Urothelium cell line (cell line): ENCODE data around the gene PTF1A.
"Not testable (repeated sequence)": the region's sequence is repeated elsewhere in the genome, so short reads cannot be mapped to it uniquely, and the experiment has no call there.

Experiments
- DNase-seq: peaks from one replicate; pipeline ENCODE4 v3.0.0; 2011; ENCODE audit warnings: low spot score, mixed read lengths
- FAIRE-seq: peaks from 2 replicates; lab custom pipeline; 2011; peaks lifted over from hg19 to GRCh38; lab: Jason Lieb, UNC

Gene PTF1A

DNA sequence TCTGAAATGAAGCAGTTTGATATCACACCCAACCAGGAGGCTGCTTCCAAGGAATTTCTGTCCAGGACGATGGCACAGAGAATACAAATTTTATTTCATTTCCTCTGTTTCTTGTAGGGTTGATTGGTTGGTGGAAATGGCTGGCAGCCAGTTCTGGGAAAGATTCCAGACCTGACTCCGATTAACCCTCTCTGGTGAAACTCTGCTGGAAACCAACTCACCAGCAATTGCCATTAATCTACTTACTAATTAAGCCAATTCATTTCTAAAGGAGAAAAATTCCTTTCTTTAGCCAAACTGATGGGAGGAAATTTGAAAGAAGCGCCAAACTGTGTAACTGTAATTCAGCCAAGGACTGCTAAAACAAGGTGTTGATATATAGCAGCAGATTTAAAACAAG, 10.7 kb downstream of the PTF1A start:
- FAIRE-seq (no peak), DNase-seq (no peak)

DNA sequence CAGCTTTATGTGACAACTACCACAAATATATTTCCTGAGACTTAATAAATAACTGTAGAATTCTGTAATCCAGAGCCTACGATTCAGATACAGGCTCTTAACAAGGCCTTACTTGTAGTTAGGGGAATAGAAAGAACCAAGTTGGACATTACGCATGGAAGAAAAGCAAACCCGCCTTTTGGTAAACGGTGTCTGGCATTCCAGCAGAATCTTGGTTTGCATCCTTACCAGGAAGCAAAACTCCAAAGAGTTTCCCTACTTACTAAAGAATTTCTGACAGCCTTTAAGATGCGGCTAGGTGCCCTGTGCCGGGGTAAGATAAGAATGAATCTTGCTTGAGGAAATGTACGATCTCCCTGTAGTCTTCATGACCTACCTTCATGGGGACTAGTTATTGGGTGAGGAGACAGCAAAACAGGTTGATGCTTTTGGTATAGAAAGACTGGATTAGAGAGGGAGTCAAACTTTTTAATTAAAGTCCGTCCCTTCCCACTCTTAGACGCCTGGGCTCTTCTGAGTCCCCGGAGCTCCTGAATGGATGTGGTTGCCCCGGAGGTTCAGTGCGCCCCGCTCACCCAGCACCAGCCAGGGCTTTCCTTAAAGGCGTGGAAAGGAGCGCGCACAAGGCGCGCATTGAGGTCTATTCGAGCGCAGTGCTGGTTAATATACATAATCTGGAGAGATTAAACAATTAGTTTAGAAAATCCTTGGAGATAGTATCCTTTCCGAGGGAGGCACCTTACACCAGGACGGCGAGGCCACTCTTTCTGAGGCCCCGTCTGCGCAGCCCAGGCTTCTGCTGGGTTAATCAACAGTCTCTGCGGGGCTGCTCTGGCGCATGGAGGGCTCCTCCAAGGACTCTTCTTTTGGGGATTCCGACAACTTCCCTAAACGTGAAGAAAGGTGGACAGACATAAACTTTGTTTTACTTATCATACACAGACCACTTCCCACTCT, 11.5 kb downstream of the PTF1A start:
- no peak for FAIRE-seq
- DNase-seq = no peak

DNA sequence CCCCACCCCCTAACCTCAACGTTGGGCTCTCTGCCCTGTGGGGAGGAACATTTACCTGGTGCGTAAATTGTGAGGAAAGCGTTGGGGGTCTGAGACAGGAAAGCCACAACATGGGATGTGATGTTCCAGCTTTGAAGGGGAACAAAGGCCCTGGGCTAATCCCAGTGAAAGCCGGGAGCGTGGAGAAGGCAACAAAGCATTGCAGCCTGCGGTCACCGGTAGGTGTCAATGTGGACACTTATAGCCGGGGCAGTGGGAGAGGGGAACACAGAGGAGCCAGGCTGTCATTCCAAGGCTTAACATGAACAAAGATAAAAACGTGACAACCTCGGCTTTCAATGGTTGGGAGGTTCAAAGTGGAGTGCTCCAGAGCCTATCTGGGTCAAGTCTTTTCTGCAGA, 12.7 kb downstream of the PTF1A start:
- DNase-seq (no peak), FAIRE-seq (no peak)

DNA sequence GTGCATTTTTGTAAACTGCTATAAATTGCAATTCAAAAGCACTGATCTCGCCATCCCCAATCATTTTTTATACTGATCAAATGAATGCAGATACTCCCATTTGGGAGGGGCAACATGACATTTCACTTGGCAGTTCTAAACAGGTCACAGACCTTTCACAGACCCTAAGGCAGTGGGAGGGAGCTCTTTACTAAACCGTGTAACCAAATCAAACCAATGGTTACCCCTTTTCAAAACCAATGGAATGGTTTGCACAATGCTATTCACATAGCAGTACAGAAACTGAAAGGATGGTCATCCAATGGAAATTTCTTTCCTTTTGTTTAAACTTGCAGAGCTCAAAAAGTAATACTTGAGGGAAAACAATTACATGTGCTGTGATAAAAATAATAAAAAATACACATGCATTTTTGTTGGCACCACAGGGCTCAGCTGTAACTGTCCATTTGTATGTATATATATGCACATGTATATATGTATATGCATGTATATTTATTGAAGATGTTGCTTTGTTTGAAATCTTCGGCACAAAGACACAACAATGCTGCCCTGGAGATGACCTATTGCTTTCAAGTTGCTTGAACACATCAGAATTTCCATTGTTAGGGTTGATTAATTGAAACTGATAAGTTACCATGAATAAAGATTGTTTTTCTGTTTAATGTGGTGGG, 14.0 kb downstream of the PTF1A start:
- FAIRE-seq = no peak
- DNase-seq = no peak

DNA sequence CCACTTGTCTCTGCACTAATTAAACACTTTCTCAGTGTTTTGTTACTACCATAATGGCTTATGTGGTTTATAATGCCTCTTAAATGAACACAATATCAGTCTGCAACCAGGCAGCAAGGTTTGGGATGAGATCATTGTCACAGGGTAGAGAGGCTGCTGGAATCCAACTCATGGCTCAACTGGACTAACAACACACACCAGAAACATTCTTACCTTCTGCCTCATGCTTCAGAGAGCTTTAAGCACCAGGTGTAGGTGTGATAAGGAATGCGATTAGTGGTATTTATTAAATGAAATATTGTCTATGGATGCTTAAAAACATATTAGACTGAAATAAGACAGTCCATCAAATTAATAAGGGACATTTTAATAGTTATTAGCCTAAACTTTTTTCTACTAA, 25.4 kb downstream of the PTF1A start:
- DNase-seq (no peak), FAIRE-seq (no peak)

DNA sequence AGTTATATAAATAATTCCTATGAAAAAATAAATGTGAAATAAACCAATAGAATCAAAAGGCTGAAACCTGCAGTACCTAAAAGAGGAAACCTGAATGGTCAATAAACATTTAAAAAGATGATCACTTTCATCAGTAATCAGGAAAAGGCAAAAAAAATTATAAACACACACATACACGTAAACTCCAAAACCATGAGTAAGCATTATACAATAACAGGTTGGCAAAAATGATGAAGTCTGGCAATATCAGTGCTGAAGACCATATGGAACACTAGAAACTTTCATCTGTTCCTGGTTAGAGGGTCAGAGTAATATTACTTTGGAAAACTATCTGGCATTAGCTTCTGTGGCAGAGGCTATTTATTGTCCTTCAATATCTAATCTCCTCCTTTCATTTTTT, 38.5 kb downstream of the PTF1A start:
- DNase-seq = no peak
- FAIRE-seq = no peak

DNA sequence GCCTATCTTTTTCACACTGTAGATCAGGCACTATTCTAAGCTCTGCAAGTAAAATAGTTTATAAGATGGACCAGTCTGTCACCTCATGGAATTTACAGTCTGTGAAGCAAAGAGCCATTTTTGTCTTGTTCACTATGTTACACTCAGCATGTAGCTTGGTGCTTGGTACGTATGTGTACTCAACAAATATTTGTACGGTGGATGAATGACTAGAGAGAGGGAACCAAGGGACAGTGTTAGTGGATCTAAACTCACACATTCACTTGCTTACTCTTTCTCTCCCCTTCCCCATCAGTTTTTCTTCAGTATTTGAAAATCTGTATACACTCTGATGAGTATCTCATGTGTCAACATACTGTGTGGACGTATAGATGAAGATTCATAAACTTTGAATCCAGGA, 45.9 kb downstream of the PTF1A start:
- no peak for DNase-seq

DNA sequence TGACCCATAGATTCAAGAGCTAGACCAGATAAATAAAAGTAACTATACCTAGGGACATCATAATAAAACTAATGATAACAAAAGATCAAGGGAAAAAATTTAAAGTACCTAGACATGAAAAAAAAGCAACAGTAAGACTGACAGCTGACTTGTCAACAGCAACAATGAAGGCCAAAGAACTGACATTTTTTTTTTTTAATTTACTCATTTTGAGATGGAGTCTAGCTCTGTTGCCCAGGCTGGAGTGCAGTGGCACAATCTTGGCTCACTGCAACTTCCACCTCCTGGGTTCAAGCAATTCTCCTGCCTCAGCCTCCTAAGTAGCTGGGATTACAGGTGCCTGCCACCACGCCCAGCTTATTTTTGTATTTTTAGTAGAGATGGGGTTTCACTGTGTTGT, 49.7 kb downstream of the PTF1A start:
- not testable (repeated sequence) for DNase-seq, FAIRE-seq

More for the DNA sequence above, 45.9 kb downstream of the PTF1A start:
- no peak for FAIRE-seq
